AG20443 (cell line): ENCODE measurements around the gene GLIS1.
"Not testable (repeated sequence)": the region's sequence is repeated elsewhere in the genome, so short reads cannot be mapped to it uniquely, and the experiment has no call there.

Experiments used
- DNase-seq: peaks from one replicate; pipeline ENCODE4 v3.0.0; 2012; ENCODE audit warnings: low spot score, mixed read lengths

GLIS1 gene

GRCh38 chr1:53654216-53655210, 84.5 kb downstream of the GLIS1 start:
- peak; percentile 45 for DNase-seq

GRCh38 chr1:53653631-53654030, 85.3 kb downstream of the GLIS1 start:
- no peak for DNase-seq

DNA sequence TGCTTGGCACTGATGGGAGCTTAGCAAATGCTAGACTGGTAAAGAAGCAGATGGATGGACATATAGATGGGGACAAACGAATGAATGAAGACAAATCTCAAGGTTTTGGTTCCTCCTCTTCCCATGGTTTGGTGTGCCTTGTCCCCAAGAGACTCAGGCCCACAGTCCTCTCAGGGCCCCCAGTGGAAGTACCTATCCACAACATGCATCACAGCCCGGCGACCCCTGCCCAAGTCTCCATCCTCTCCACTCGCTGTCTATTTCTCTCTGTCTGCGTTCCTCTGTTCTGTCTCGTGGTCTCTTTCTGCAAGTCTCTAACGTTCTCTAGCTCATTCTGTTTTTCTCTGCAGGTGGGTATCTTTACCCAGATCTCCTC, 85.8 kb downstream of the GLIS1 start:
- DNase-seq, result no peak

- DNase-seq, result no peak
Observed at GRCh38 chr1:53652441-53653199, 86.3 kb downstream of the GLIS1 start.

DNA sequence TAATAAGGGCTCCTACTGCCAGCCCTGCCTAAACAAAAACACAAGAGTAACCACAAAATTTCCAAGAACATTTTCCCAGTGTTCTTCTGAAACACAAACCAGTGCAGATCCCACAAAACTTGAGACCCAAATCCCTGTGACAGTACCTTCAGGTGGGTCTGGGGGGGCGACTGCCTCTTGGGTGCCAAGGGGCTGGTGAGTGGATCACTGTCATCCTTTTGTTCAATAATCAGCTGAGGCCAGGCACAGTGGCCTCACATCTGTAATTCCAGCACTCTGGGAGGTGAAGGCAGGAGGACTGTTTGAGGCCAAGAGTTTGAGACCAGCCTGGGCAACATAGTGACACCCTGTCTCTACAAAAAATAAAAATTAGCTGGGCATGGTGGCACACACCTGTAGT, 87.6 kb downstream of the GLIS1 start:
- no peak for DNase-seq

DNA sequence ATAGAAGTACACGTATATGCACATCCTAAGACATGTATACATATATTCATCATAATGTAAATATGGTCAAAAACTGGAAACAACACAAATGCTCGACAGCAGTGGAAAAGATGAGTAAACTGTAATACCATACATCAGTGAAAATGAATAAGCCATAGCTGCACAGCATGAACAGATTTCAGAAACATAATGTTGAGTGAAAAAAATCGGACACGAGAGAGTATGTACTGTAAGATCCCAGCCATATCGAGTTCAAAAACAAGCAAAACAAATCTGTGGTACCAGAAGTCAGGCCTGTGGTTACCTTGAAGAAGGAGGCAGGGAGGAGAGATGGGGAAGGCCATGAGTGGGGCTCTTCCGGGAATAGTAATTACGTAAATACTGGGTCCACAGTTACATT, 90.4 kb downstream of the GLIS1 start:
- DNase-seq, result no peak

- DNase-seq, result not testable (repeated sequence)
Observed at GRCh38 chr1:53647915-53648314, 91.0 kb downstream of the GLIS1 start.

- no peak for DNase-seq
Observed at GRCh38 chr1:53646732-53647131, 92.2 kb downstream of the GLIS1 start.

- DNase-seq, result no peak
Observed at GRCh38 chr1:53645690-53646078, 93.3 kb downstream of the GLIS1 start.

- no peak for DNase-seq
Observed at GRCh38 chr1:53644909-53645689, 93.9 kb downstream of the GLIS1 start.

- no peak for DNase-seq
Observed at GRCh38 chr1:53644496-53644895, 94.5 kb downstream of the GLIS1 start.

- DNase-seq, result no peak
Observed at GRCh38 chr1:53643881-53644390, 95.0 kb downstream of the GLIS1 start.

- no peak for DNase-seq
Observed at GRCh38 chr1:53643041-53643880, 95.7 kb downstream of the GLIS1 start.

DNA sequence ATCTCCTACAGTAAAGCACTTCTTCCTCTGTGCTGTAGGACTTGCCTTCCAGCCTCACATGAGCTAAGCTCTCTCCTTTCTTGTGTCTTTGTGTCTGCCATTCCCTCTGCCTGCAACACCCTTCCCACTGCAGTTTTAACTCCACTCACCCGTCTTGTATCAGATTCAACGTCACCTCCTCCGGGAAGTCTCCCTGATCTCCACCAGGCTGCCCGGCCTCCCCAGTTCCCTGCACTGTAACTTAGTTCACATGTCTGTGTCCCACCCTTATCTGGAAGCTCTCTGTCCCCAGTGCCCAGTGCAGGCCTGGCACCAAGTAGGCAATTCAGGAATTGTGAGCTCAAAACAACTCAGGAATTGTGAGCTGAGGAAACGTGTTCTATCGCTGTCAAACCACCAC, 96.4 kb downstream of the GLIS1 start:
- no peak for DNase-seq

DNA sequence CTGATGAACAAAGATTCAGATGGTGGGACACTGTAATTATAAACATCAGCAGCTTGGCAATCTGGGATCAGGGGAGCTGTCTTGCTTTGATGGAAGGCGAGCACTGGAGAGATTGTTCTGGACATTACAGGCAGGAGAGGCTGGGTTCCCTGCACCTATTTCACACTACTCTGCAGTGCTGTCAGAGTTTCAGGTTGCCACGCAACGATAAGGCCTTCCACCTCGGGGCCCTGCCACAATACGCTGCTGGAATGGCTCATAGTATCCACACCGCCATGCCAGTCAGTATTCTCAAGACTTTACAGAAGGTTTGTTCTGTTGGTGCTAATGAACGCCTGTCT, 96.8 kb downstream of the GLIS1 start:
- no peak for DNase-seq

DNA sequence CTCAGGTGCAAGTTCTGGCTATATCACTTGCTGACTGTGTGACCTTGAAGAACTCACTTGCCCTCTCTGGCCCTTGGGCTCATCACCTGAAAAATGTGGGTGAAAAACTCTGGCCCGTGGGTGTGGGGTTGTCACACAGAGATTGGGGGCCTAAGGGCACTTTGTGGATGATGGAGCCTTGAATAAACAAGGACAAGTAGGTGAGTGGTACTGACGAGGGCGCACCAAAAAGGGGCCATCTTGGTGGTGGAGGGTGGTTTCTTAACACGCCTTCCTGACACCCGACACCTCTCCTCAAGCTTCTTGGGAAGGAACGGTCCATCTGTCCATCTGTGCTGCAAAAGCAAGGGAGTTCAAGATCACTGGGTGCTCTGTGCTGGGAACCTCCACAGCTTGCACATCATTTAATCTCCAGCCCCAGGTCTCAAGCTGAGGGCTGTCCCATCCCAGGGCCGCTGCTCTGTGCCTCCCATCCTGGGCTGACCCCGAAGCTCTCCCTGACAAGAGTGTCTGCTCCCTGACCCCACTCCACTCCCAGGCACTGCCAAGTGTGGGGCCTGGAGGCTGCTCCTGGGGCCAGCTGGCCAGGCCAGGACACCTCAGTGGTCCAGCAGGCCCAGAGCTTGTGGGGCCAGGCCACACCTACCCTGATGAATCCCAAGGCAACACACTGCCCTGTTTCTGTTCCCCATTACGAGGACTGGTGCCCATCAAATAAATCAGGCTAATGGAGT, 97.3 kb downstream of the GLIS1 start:
- no peak for DNase-seq

- DNase-seq, result no peak
Observed at GRCh38 chr1:53640701-53641075, 98.3 kb downstream of the GLIS1 start.

DNA sequence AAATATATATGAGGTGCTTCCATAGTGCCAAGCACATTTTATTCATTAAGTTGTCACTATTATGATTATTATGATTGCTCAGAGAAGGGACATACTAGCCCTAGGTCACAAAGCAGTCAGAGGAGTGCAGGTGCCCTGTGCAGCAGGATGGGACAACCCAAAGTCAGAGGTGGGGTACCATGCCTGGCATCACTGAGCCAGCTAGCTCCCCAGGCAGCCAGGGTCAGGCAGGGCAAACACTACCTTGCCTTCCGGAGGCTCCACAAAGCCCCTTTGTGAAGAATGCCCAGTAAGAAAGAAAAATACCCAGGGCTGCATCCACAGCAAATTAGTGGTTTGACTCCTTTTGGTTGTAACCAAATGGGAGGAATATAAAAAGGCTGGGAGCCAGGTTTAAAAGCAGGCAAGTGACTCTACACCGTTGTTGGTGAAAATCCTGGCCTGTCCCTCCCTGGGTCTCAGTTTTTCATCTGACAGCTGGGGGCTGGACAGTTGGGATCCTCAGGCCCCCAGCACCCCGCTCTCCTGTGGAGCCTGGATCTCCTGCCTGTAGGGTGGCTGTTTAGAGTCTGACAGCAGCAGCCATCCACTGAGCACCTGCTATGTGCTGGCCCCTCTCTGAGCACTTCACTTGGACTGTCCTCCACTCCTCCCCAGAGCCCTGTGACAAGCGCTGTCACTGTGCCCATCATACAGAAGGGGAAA, 98.8 kb downstream of the GLIS1 start:
- DNase-seq, result no peak

GRCh38 chr1:53639251-53639763, 99.7 kb downstream of the GLIS1 start:
- DNase-seq, result peak; percentile 72
